Jurkat, Clone E6-1 (cell line): ENCODE results near the gene LEFTY1.
"Not testable (repeated sequence)": the region's sequence is repeated elsewhere in the genome, so short reads cannot be mapped to it uniquely, and the experiment has no call there.

Experiments used
- DNase-seq: peaks from one replicate; pipeline ENCODE4 v3.0.0-alpha.2; 2011; ENCODE audit warnings: low read depth, low spot score
- H3K4me3 ChIP-seq: 2 replicates; pipeline ENCODE4 v1.5.1; 2011; ENCODE audit warnings: mild to moderate bottlenecking, low read length, control low read depth, moderate library complexity

The LEFTY1 gene

DNA sequence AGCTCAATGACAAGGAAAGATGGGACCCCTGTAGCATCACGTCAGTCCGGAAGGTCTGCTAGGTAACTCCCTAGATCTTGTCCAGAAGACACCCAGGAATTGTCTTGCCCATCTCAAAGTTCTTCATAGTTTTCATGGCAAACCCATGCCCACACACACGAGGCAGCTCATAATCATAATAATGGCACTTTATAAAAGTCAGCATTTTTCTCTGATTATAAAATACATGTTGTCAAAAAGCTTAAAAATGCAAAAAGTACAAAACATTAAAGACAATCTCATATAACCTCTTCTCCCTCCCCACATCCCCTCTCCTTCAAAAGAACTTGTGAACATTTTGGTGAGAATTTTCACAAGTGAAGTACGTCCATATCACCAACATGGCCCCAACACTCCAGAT, 48.2 kb downstream of the LEFTY1 start:
- H3K4me3 ChIP-seq = no peak overlapping the region
- DNase-seq = no peak

GRCh38 chr1:225840223-225840610, 48.7 kb downstream of the LEFTY1 start:
- no peak for DNase-seq

DNA sequence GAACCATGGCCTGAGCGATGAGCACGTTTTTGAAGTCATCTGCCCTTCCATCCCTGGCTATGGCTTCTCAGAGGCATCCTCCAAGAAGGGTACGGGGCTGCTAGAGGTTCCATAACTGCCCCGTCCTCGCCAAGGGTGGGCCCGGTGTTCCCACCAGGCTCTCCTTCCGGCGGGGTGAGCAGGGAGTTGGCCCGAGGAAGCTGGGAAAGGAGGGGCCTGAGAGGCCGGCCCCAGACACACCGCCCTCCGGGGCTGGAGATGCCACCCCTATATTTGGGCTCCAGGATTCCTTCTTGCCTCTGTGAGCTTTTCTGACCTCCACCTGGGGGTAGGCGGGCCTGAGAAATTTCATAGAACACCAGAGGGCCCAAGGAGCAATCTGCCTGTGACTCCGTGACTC, 50.2 kb downstream of the LEFTY1 start:
- H3K4me3 ChIP-seq = no peak overlapping the region
- DNase-seq = no peak

More at GRCh38 chr1:225840223-225840610, 48.7 kb downstream of the LEFTY1 start:
- H3K4me3 ChIP-seq = no peak overlapping the region

DNA sequence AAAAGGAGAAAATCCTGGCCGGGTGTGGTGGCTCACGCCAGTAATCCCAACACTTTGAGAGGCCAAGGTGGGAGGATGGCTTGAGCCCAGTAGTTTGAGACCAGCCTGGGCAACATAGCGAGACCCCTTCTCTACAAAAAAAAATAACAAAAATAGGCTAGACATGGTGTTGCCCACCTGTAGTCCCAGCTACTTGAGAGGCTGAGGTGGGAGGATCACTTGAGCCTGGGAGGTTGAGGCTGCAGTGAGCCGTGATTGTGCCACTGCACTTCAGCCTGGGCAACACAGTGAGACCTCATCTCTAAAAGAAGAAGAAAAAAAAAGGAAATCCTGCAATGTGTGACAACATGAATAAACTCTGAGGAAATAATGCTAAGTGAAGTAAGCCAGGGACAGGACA, 52.6 kb downstream of the LEFTY1 start:
- DNase-seq, H3K4me3 ChIP-seq: not testable (repeated sequence)
